CD14-positive monocyte (primary cell): ENCODE results near the gene LIPG. TPM values are rescaled to one million over a fixed set of nuclear protein-coding genes. Genes with fewer than 3 reads are reported as not detected.

Experiments used
- DNase-seq, 3 donors: peaks; one replicate each; pipeline ENCODE4 v3.0.0-alpha.2; 2011 to 2022
- H2AFZ ChIP-seq: 2 replicates; pipeline ENCODE4 v1.6.0; 2012; ENCODE audit warnings: mild to moderate bottlenecking, low read depth, low read length, inconsistent platforms; ENCODE audit not compliant: insufficient read depth, poor library complexity, severe bottlenecking
- H3K27ac ChIP-seq, 2 donors: 1 replicate in 1 of 2; 2 replicates in 1 of 2; pipeline ENCODE4 v1.5.1; 2012 to 2013; ENCODE audit warnings: low read length in 2 of 2, control low read depth in 1 of 2, inconsistent platforms in 1 of 2, low read depth in 1 of 2, mild to moderate bottlenecking in 1 of 2
- H3K27me3 ChIP-seq, 2 donors: one replicate each; pipeline versions ENCODE4 v1.6.0 to v1.6.1; 2011 to 2013; ENCODE audit warnings: low read length in 2 of 2; ENCODE audit not compliant: control insufficient read depth in 2 of 2, insufficient read depth in 2 of 2
- H3K36me3 ChIP-seq, 2 donors: replicated peaks in 1 of 2; 1 replicate in 1 of 2; 2 replicates in 1 of 2; pipeline versions ENCODE4 v1.5.1 to v1.6.1; 2012 to 2013; ENCODE audit warnings: low read length in 2 of 2, control low read depth in 1 of 2, inconsistent platforms in 1 of 2, mild to moderate bottlenecking in 1 of 2; ENCODE audit not compliant: insufficient read depth in 2 of 2, control insufficient read depth in 1 of 2
- H3K4me1 ChIP-seq, 2 donors: 1 replicate in 1 of 2; 2 replicates in 1 of 2; pipeline versions ENCODE4 v1.5.1 to v1.6.1; 2012 to 2013; ENCODE audit warnings: low read length in 2 of 2, control low read depth in 1 of 2, inconsistent platforms in 1 of 2, mild to moderate bottlenecking in 1 of 2, moderate library complexity in 1 of 2; ENCODE audit not compliant: insufficient read depth in 2 of 2, control insufficient read depth in 1 of 2
- H3K4me2 ChIP-seq: replicated peaks from 2 replicates; pipeline ENCODE3; 2012; ENCODE audit warnings: low read length, moderate library complexity, mild to moderate bottlenecking; ENCODE audit not compliant: poor library complexity, severe bottlenecking; ENCODE audit errors: extremely low read depth
- H3K4me3 ChIP-seq, 3 experiments: fragments of 200-600 bp in 1 of 3; sonication (generic) in 1 of 3; replicated peaks in 1 of 3; 1 replicate in 2 of 3; 2 replicates in 1 of 3; pipeline ENCODE4 v1.5.1; 2011 to 2013; ENCODE audit warnings: low read length in 3 of 3, mild to moderate bottlenecking in 3 of 3, control low read depth in 2 of 3, low read depth in 2 of 3, inconsistent platforms in 1 of 3, moderate library complexity in 1 of 3
- H3K79me2 ChIP-seq: 2 replicates; pipeline ENCODE4 v1.6.0; 2012; ENCODE audit warnings: mild to moderate bottlenecking, control low read depth, inconsistent platforms, low read length, moderate library complexity; ENCODE audit not compliant: insufficient read depth
- H3K9ac ChIP-seq: 2 replicates; pipeline ENCODE4 v1.6.0; 2017; ENCODE audit warnings: low read length, mild to moderate bottlenecking; ENCODE audit not compliant: insufficient read depth, poor library complexity, severe bottlenecking
- H3K9me3 ChIP-seq, 2 donors: replicated peaks in 1 of 2; 1 replicate in 1 of 2; 2 replicates in 1 of 2; pipeline versions ENCODE4 v1.5.1 to v1.6.1; 2012 to 2013; ENCODE audit warnings: low read length in 2 of 2, control low read depth in 1 of 2; ENCODE audit not compliant: control insufficient read depth in 1 of 2, insufficient read depth in 1 of 2
- H4K20me1 ChIP-seq: 2 replicates; pipeline ENCODE4 v1.6.0; 2012; ENCODE audit warnings: mild to moderate bottlenecking, low read length, control low read depth, moderate library complexity; ENCODE audit not compliant: insufficient read depth
- H3K27ac Mint-ChIP-seq, 7 donors: one replicate each; pipeline ENCODE4 v1.8.0; 2020; ENCODE audit warnings: mild to moderate bottlenecking in 7 of 7, mixed read lengths in 7 of 7, moderate library complexity in 6 of 7, inconsistent platforms in 2 of 7
- H3K27me3 Mint-ChIP-seq, 3 donors: one replicate each; pipeline ENCODE4 v1.8.0; 2021 to 2022; ENCODE audit warnings: low read depth in 3 of 3, mild to moderate bottlenecking in 3 of 3, mixed read lengths in 3 of 3, moderate library complexity in 3 of 3, inconsistent platforms in 1 of 3
- H3K36me3 Mint-ChIP-seq, 2 donors: one replicate each; pipeline ENCODE4 v1.8.0; 2020; ENCODE audit warnings: mixed read lengths in 2 of 2, inconsistent platforms in 1 of 2, mild to moderate bottlenecking in 1 of 2
- H3K4me1 Mint-ChIP-seq: one replicate; pipeline ENCODE4 v1.8.0; 2020; ENCODE audit warnings: mild to moderate bottlenecking, mixed read lengths
- H3K4me3 Mint-ChIP-seq, 2 donors: one replicate each; pipeline ENCODE4 v1.8.0; 2020; ENCODE audit warnings: mild to moderate bottlenecking in 2 of 2, mixed read lengths in 2 of 2, moderate library complexity in 1 of 2
- H3K9me3 Mint-ChIP-seq, 7 donors: one replicate each; pipeline ENCODE4 v1.8.0; 2020 to 2022; ENCODE audit warnings: mixed read lengths in 7 of 7, mild to moderate bottlenecking in 6 of 7, moderate library complexity in 6 of 7, inconsistent platforms in 2 of 7
- WGBS: methylation state at CpG from one replicate; pipeline ENCODE4 v1.1.5; 2013; ENCODE audit warnings: missing lambda C conversion rate; ENCODE audit not compliant: insufficient coverage; 5-methylcytosine and 5-hydroxymethylcytosine counted together
- intact Hi-C, 2 donors: fragments of 100-400 bp; cut with micrococcal nuclease; formaldehyde crosslinking; loops; one replicate each; pipeline versions ENCODE4 v1.15.0 to v1.15.1; 2023
- polyA plus RNA-seq, 3 donors: library from polyadenylated mRNA; depleted of rRNA in 1 of 3; unstranded in 2 of 3; stranded (reverse) in 1 of 3; fragments of 300-500 nt in 2 of 3; fragments of >200 nt in 1 of 3; fragmentation: Illumina TruSeq in 2 of 3; gene quantifications; 1 replicate in 2 of 3; 2 replicates in 1 of 3; pipeline ENCODE4 v1.2.3, GENCODE V29; 2012 to 2021
- TF ChIP-seq, protein P1 (sequence below): fragments of 200-600 bp; IDR thresholded peaks from one replicate; pipeline ENCODE4 v1.8.0; 2022; ENCODE audit warnings: antibody characterized with exemption, mild to moderate bottlenecking

The LIPG gene
- polyA plus RNA-seq, 3 donors: not detected

GRCh38 chr18:49569724-49570123 lies 7.9 kb downstream of the LIPG start:
- Histone ChIP-seq H2AFZ (no peak overlapping the region), H3K9me3 (no peaks in the 10 kb centered on the region), H3K27ac (no peak overlapping the region), H3K27me3 (peaks cover 0 to 17% of the 10 kb centered on the region in 2 donors), H3K79me2 (no peaks in the 10 kb centered on the region), H3K36me3 (no peaks in the 10 kb centered on the region), H3K4me1 (no peaks in the 10 kb centered on the region), H4K20me1 (no peaks in the 10 kb centered on the region), H3K4me2 (no peak overlapping the region), H3K4me3 (no peak overlapping the region), H3K9ac (no peak overlapping the region)
- intact Hi-C loops: no loop called here
- Mint-ChIP-seq H3K36me3 (no peaks in the 10 kb centered on the region), H3K4me3 (no peak overlapping the region), H3K9me3 (no peaks in the 10 kb centered on the region), H3K27ac (no peak overlapping the region), H3K4me1 (no peaks in the 10 kb centered on the region), H3K27me3 (peaks cover 9 to 16% (median 12%) of the 10 kb centered on the region in 3 donors)
- TF ChIP-seq, protein P1, sequence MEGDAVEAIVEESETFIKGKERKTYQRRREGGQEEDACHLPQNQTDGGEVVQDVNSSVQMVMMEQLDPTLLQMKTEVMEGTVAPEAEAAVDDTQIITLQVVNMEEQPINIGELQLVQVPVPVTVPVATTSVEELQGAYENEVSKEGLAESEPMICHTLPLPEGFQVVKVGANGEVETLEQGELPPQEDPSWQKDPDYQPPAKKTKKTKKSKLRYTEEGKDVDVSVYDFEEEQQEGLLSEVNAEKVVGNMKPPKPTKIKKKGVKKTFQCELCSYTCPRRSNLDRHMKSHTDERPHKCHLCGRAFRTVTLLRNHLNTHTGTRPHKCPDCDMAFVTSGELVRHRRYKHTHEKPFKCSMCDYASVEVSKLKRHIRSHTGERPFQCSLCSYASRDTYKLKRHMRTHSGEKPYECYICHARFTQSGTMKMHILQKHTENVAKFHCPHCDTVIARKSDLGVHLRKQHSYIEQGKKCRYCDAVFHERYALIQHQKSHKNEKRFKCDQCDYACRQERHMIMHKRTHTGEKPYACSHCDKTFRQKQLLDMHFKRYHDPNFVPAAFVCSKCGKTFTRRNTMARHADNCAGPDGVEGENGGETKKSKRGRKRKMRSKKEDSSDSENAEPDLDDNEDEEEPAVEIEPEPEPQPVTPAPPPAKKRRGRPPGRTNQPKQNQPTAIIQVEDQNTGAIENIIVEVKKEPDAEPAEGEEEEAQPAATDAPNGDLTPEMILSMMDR: no peak
- DNase-seq: no peak
- WGBS: 100% methylated on average over 1 of the region's 6 CpGs

GRCh38 chr18:49570836-49571235 lies 9.0 kb downstream of the LIPG start:
- Mint-ChIP-seq H3K4me1 (no peaks in the 10 kb centered on the region), H3K4me3 (no peak overlapping the region), H3K9me3 (no peaks in the 10 kb centered on the region), H3K27me3 (peaks cover 5 to 10% (median 7%) of the 10 kb centered on the region in 3 donors), H3K27ac (no peak overlapping the region), H3K36me3 (no peaks in the 10 kb centered on the region)
- no peak overlapping the region for H3K4me2 ChIP-seq
- no peak for DNase-seq
- intact Hi-C loops: no loop called here
- no peaks in the 10 kb centered on the region for H4K20me1 ChIP-seq
- TF ChIP-seq, protein P1: no peak
- WGBS: 85% methylated on average over 3 of the region's 5 CpGs
- H2AFZ ChIP-seq: no peak overlapping the region
- H3K79me2 ChIP-seq: no peaks in the 10 kb centered on the region
- H3K9me3 ChIP-seq: no peaks in the 10 kb centered on the region
- no peaks in the 10 kb centered on the region for H3K36me3 ChIP-seq
- no peak overlapping the region for H3K9ac ChIP-seq
- H3K4me1 ChIP-seq: no peaks in the 10 kb centered on the region
- no peak overlapping the region for H3K27ac ChIP-seq
- H3K4me3 ChIP-seq: no peak overlapping the region
- peaks cover 0 to 7% of the 10 kb centered on the region in 2 donors for H3K27me3 ChIP-seq
